ENCODE results near the gene LMNB1. TPM values are rescaled to one million over a fixed set of nuclear protein-coding genes. Genes with fewer than 3 reads are reported as not detected.
"Not testable (repeated sequence)": the region's sequence is repeated elsewhere in the genome, so short reads cannot be mapped to it uniquely, and the experiment has no call there.

Gene LMNB1
- total RNA-seq, 2 experiments from 2014 or later, result 229 to 243 TPM

DNA sequence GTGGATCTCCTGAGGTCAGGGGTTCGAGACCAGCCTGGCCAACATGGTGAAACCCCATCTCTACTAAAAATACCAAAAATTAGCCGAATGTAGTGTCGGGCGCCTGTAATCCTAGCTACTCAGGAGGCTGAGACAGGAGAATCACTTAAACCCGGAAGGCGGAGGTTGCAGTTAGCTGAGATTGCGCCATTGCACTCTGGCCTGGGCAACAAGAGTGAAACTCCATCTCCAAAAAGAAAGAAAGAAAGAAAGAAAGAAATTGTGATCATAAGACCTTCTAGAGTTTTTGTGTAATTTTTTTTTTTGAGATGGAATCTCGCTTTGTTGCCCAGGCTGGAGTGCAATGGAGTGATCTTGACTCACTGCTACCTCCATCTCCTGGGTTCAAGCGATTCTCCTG lies 16.7 kb downstream of the LMNB1 start:
- Mint-ChIP-seq H3K36me3 (peaks cover 17% of the 10 kb centered on the region), H3K4me1 (peaks cover 44% of the 10 kb centered on the region)
- not testable (repeated sequence) for DNase-seq; H3K27me3 Mint-ChIP-seq; H3K9me3 Mint-ChIP-seq; H3K4me3 Mint-ChIP-seq; ATAC-seq (ENCODE audit: low read depth); H3K27ac Mint-ChIP-seq
- POLR2A ChIA-PET, result interaction anchor here (1.6 kb wide), 1 partner anchor 16 kb away, joined by 7 read pairs; no protein-coding TSS in a partner anchor

DNA sequence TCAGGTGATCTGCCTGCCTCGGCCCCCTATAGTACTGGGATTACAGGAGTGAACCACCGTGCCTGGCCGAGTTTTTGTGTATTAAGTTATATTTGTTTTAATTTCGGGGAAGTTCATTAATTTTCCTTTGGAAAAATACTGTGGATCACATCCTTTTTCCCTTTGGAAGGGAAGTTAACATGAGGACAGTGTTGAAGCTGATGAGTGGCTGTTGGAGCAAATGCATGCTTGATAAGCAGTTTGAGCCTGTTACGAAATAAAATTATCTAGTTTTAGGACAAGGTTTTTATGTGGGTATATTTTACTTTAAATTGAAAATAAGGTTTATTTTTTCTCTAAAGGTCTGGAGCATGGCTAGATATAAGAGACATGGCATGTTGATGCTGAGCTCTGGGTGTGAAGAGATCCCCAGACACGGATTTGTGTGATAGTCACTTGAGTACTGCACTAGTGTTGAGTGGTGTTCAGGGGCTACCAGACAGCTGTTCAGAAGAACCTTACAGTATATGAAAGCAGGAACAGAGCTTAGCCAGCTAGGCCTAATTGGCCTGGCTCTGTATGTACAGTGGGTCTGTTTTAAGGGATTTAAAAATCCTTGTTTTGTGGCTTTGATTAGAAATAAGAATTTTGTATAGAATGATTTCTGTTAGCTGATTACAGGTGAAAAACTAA lies 17.4 kb downstream of the LMNB1 start:
- H3K9me3 Mint-ChIP-seq, result no peaks in the 10 kb centered on the region
- no peak overlapping the region for H3K4me3 Mint-ChIP-seq
- H3K27me3 Mint-ChIP-seq, result no peaks in the 10 kb centered on the region
- H3K27ac Mint-ChIP-seq, result no peak overlapping the region
- ATAC-seq (ENCODE audit: low read depth), result no peak
- H3K36me3 Mint-ChIP-seq, result peaks cover 17% of the 10 kb centered on the region
- POLR2A ChIA-PET, result interaction anchor here (1.6 kb wide), 1 partner anchor 16 kb away, joined by 7 read pairs; no protein-coding TSS in a partner anchor
- peaks cover 45% of the 10 kb centered on the region for H3K4me1 Mint-ChIP-seq
- DNase-seq, result no peak

DNA sequence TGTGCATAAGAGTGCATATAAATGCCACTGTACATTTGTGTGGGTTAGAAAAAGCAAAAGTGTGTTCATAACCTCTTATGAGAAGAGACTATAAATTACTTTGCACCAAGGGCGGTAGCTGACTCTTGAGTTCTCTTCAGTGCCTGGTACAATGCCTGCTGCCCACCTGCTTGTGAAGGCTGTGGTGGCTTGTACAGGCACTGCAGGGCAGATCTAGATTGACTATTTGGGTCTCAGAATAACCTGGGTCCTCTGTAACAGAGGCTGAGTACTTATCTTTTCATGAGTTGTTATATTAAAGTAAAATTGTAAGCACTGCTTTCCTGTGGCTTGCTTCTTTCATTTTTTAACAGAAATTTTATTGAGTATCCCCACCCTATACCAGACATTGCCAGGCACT lies 22.8 kb downstream of the LMNB1 start:
- POLR2A ChIA-PET, result no interaction called here
- peaks cover 15% of the 10 kb centered on the region for H3K36me3 Mint-ChIP-seq
- peak overlapping the region; percentile 33 for H3K27ac Mint-ChIP-seq
- ATAC-seq (ENCODE audit: low read depth) (peak; percentile 14), DNase-seq (no peak)
- H3K4me3 Mint-ChIP-seq, result no peak overlapping the region
- H3K27me3 Mint-ChIP-seq, result no peaks in the 10 kb centered on the region
- H3K4me1 Mint-ChIP-seq, result peaks cover 36% of the 10 kb centered on the region
- H3K9me3 Mint-ChIP-seq, result no peaks in the 10 kb centered on the region

DNA sequence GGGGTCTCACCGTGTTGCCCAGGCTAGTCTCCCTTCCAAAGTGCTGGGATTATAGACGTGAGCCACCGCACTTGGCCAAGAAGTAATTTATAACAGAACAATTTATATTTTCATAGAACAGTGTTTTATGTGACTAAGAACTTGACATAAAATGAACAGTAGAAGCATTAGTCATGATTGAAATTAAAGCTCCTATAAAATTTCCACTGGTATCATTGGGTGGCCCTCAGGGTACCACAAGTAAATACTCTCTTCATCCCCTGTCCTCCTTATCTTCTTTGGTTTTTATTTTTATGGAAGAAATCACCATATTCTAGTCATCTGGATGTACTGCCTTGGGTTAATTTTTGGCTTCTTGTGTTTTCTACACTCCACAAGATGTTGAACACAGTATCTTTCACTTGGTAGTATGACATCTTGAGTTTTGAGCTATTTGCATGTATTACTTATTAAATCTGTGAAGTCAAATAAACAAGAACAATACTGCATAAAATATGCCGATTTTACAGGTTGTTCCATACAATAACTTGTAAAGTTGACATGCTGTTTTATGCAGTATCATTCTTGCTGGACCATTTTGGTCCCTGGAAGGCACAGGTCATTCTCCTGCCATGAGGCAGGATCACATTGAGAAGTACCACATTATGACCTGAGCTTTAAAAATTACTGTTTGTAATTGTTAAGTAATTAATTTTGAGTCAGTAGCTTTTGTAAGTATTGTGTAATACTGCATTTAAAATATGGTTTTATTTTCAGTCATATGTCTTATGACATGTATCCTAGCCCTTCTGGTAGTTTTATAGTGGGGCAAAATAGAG lies 24.4 kb downstream of the LMNB1 start:
- peaks cover 34% of the 10 kb centered on the region for H3K4me1 Mint-ChIP-seq
- H3K4me3 Mint-ChIP-seq, result no peak overlapping the region
- H3K27me3 Mint-ChIP-seq, result no peaks in the 10 kb centered on the region
- H3K36me3 Mint-ChIP-seq, result peaks cover 28% of the 10 kb centered on the region
- no peak overlapping the region for H3K27ac Mint-ChIP-seq
- DNase-seq, result no peak
- H3K9me3 Mint-ChIP-seq, result no peaks in the 10 kb centered on the region
- no peak for ATAC-seq (ENCODE audit: low read depth)
- POLR2A ChIA-PET, result interaction anchor here (1.5 kb wide), 1 partner anchor 23 kb away, joined by 5 read pairs; no protein-coding TSS in a partner anchor

DNA sequence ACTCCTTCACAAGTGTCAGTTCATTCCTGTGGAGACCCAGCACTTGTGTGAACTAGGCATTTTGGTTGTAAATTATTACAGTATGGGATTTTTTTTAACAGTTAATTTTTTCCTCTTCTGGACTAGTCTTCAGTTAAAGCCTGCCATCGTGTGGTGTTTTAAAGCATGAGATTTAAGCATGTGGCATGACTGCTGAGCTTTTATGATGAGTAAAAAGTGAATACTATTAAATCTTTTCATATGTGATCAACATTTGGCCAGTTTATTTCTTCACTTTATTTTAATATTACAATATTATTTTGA lies 25.0 kb downstream of the LMNB1 start:
- POLR2A ChIA-PET, result interaction anchor here (1.5 kb wide), 1 partner anchor 24 kb away, joined by 5 read pairs; no protein-coding TSS in a partner anchor
- H3K27ac Mint-ChIP-seq, result no peak overlapping the region
- no peak for DNase-seq

DNA sequence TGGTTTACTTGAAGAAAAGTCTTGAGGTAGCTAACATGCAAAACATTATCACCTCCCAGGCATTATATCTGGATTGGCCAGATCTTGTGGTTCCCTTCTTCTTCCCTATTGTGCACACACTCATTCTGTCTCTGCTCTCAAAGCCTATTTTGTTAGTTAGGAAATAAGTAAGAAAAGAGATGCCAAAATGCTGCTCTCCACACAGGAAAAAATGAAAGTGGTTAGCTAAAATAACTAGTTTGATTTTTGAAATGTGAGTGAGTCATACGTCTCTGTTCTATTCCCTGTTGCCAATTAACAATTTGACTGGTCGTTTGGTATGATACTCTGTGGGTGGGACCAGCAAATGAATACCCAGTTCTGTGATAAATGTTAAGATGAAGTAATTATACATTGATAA lies 28.1 kb downstream of the LMNB1 start:
- H3K27ac Mint-ChIP-seq, result peak overlapping the region; percentile 13
- ATAC-seq (ENCODE audit: low read depth), result no peak
- no peak overlapping the region for H3K4me3 Mint-ChIP-seq
- H3K36me3 Mint-ChIP-seq, result peaks cover 36% of the 10 kb centered on the region
- H3K9me3 Mint-ChIP-seq, result no peaks in the 10 kb centered on the region
- no peaks in the 10 kb centered on the region for H3K27me3 Mint-ChIP-seq
- no peak for DNase-seq
- POLR2A ChIA-PET, result interaction anchor here (1.0 kb wide), 1 partner anchor 27 kb away, joined by 3 read pairs; no protein-coding TSS in a partner anchor
- H3K4me1 Mint-ChIP-seq, result peaks cover 24% of the 10 kb centered on the region

More for the DNA sequence above, 25.0 kb downstream of the LMNB1 start:
- Mint-ChIP-seq H3K4me3 (no peak overlapping the region), H3K27me3 (no peaks in the 10 kb centered on the region), H3K36me3 (peaks cover 31% of the 10 kb centered on the region), H3K4me1 (peaks cover 37% of the 10 kb centered on the region), H3K9me3 (no peaks in the 10 kb centered on the region)
- no peak for ATAC-seq (ENCODE audit: low read depth)

DNA sequence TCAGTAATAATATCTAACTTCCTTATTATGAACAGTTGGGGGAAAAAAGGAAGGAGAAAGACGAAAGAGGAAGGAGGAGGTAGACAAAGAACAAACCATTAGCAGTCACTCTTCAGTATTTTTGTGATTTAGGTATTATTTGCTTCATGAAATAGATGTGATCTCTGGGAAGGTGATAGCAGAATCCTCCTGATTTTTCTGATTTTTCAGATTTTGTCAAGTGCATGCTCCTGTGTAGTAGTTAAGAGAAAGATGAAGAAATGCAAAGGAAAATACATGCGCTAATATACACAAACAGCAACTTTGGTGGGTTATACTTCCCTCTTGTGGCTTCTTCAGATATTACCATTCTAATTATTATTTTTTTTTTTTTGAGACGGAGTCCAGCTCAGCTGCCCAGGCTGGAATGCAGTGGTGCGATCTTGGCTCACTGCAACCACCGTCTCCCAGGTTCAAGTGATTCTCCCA lies 31.6 kb downstream of the LMNB1 start:
- Mint-ChIP-seq H3K27ac (peak overlapping the region; percentile 49), H3K36me3 (peaks cover 47% of the 10 kb centered on the region)

DNA sequence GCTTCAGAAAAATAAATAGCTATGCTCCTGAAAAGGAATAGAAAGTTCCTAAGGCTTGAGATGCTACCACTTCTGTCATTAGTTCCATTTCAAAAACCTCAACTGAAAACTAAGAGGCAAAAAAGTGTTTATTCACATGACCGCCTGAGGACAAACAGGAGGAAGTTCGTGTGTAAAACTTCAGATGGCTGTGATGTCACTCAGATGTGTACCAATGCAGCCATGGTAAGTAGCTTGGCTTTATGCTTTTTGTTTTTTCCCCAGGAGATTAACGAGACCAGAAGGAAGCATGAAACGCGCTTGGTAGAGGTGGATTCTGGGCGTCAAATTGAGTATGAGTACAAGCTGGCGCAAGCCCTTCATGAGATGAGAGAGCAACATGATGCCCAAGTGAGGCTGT lies 33.0 kb downstream of the LMNB1 start:
- DNase-seq, result no peak

More for the DNA sequence above, 31.6 kb downstream of the LMNB1 start:
- no peak for DNase-seq
- ATAC-seq (ENCODE audit: low read depth), result no peak
- Mint-ChIP-seq H3K4me3 (no peak overlapping the region), H3K27me3 (no peaks in the 10 kb centered on the region), H3K4me1 (peaks cover 34% of the 10 kb centered on the region), H3K9me3 (no peaks in the 10 kb centered on the region)
- POLR2A ChIA-PET, result interaction anchor here (0.8 kb wide), 1 partner anchor 45 kb away, joined by 3 read pairs; no protein-coding TSS in a partner anchor

DNA sequence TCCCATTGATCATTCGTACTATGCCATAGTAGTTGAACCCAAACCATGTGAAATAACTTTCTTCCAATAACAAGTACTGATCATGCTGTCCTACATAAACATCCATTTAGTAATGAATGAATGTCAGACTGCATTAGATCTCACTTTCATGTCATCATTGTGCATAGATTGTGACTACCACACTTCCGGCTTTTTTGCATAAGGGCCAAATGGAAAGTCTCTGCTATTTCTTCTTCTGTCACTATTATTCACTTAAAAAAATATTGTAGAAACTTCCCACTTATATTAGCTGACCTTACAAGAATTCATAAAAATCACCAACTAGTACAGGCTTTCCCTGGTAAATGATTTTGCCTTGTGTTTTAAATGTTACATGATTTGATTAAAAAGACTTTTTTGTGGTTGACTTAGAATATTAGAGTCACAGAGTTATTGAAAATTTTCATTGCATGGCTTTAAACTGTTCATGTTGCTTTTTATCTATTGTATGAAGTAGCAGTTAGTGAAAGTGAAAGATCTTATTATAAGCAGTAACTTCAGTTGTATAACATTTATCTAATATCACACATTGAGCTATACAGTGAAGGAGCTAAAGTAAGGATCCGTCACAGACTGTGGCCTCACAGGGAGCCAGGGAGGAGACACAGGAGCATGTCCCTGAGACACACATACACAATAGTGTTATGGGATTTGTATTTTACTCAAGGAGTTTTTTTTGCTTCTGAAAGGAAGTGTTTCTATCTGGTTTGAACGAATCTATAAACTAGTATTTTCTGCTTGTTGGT lies 33.9 kb downstream of the LMNB1 start:
- no peak for DNase-seq
- peaks cover 27% of the 10 kb centered on the region for H3K4me1 Mint-ChIP-seq
- no peak overlapping the region for H3K4me3 Mint-ChIP-seq
- ATAC-seq (ENCODE audit: low read depth), result peak; percentile 26
- no peaks in the 10 kb centered on the region for H3K27me3 Mint-ChIP-seq
- H3K27ac Mint-ChIP-seq, result peak overlapping the region; percentile 67
- peaks cover 38% of the 10 kb centered on the region for H3K36me3 Mint-ChIP-seq
- no peaks in the 10 kb centered on the region for H3K9me3 Mint-ChIP-seq
- POLR2A ChIA-PET, result interaction anchor here (1.3 to 2.1 kb wide), 3 partner anchors 30 to 33 kb away, joined by 3 to 8 read pairs (median 5); no protein-coding TSS in a partner anchor

More for the DNA sequence above, 33.0 kb downstream of the LMNB1 start:
- Mint-ChIP-seq H3K27ac (peak overlapping the region; percentile 32), H3K4me3 (no peak overlapping the region), H3K9me3 (no peaks in the 10 kb centered on the region), H3K27me3 (no peaks in the 10 kb centered on the region), H3K36me3 (peaks cover 43% of the 10 kb centered on the region), H3K4me1 (peaks cover 30% of the 10 kb centered on the region)
- POLR2A ChIA-PET, result interaction anchor here (1.8 kb wide), 1 partner anchor 32 kb away, joined by 5 read pairs; no protein-coding TSS in a partner anchor
- no peak for ATAC-seq (ENCODE audit: low read depth)

DNA sequence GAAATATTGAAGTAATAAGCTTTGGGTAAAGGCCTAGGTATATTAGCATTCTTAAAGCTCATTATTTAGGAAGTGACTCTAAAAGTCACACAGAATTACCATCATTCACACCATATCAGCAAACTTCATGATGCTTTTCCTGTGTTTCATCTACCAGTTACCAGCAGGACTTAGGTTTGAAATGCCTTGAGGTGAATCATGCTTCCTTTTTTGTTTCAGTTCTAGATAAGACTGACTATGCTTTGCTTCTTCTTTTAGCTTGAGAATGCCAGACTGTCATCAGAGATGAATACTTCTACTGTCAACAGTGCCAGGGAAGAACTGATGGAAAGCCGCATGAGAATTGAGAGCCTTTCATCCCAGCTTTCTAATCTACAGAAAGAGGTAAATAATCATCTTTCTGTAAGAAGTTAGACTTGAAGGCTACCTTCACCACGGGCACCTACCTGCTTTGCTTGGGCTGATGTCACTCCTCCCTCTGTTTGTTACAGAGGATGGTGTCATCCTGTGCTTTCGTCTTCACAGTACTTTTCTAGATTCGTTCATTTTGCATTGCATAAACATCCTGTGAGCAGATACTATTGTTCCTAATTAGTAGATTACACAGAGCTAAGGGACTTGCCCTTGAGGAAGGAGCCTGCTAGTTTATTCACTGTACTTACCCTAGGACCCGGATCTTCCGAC lies 34.7 kb downstream of the LMNB1 start:
- H3K9me3 Mint-ChIP-seq, result no peaks in the 10 kb centered on the region
- no peak overlapping the region for H3K4me3 Mint-ChIP-seq
- H3K36me3 Mint-ChIP-seq, result peaks cover 36% of the 10 kb centered on the region
- H3K27me3 Mint-ChIP-seq, result no peaks in the 10 kb centered on the region
- POLR2A ChIA-PET, result interaction anchor here (1.3 to 2.1 kb wide), 2 partner anchors 31 to 34 kb away, joined by 3 to 8 read pairs; no protein-coding TSS in a partner anchor
- no peak for DNase-seq
- ATAC-seq (ENCODE audit: low read depth), result peak; percentile 50
- H3K27ac Mint-ChIP-seq, result peak overlapping the region; percentile 67
- H3K4me1 Mint-ChIP-seq, result peaks cover 29% of the 10 kb centered on the region

DNA sequence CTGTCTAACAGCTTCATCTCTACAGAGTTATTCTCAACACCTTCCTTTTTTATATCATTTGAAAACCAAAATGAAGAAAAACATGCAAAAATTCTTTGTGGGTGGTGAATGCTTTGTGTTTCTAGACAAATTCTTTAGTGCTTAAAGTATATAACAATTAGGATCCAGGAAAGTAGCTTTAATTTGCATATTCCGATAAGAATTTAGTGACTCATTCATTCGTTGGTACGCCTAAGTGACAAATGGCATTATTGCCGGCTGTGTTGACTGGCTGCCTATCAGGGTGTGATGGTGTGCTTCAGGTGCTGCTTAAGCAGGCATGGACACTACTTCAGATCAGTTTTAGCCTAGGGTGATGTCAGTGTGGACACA lies 35.2 kb downstream of the LMNB1 start:
- POLR2A ChIA-PET, result interaction anchor here (1.3 to 2.1 kb wide), 2 partner anchors 31 to 34 kb away, joined by 3 to 8 read pairs; no protein-coding TSS in a partner anchor
- H3K36me3 Mint-ChIP-seq, result peaks cover 39% of the 10 kb centered on the region
- peak overlapping the region; percentile 67 for H3K27ac Mint-ChIP-seq
- no peaks in the 10 kb centered on the region for H3K9me3 Mint-ChIP-seq
- no peak for ATAC-seq (ENCODE audit: low read depth)
- no peak for DNase-seq
- H3K4me3 Mint-ChIP-seq, result no peak overlapping the region
- H3K4me1 Mint-ChIP-seq, result peaks cover 29% of the 10 kb centered on the region
- no peaks in the 10 kb centered on the region for H3K27me3 Mint-ChIP-seq

DNA sequence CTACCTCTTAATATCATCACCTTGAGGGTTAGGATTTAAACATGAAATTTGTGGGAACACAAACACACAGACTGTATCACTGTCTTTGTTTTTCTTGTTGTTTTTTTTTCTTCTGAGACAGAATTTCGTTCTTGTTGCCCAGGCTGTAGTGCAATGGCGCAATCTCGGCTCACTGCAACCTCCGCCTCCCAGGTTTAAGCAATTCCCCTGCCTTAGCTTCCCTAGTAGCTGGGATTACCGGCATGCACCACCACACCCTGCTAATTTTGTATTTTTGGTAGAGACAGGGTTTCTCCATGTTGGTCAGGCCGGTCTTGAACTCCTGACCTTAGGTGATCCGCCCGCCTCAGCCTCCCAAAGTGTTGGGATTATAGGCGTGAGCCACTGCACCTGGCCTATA lies 36.9 kb downstream of the LMNB1 start:
- peaks cover 27% of the 10 kb centered on the region for H3K4me1 Mint-ChIP-seq
- H3K27ac Mint-ChIP-seq, result not testable (repeated sequence)

More for the DNA sequence above, 36.9 kb downstream of the LMNB1 start:
- not testable (repeated sequence) for H3K4me3 Mint-ChIP-seq; ATAC-seq (ENCODE audit: low read depth); DNase-seq; H3K27me3 Mint-ChIP-seq; H3K9me3 Mint-ChIP-seq
- H3K36me3 Mint-ChIP-seq, result peaks cover 45% of the 10 kb centered on the region
- POLR2A ChIA-PET, result interaction anchor here (1.5 kb wide), 1 partner anchor 36 kb away, joined by 3 read pairs; no protein-coding TSS in a partner anchor

All from activated naive CD8-positive, alpha-beta T cell treated with anti-CD3 and anti-CD28 coated beads, Interleukin-2, amount 10 ng/mL, durations not matched to agents 7 days and 5 days (primary cell).